DOHH2 (cell line): Measurements from ENCODE around the gene CEBPZ.
"Not testable (repeated sequence)": the region's sequence is repeated elsewhere in the genome, so short reads cannot be mapped to it uniquely, and the experiment has no call there.

Experiments
- H3F3A ChIP-seq: fragments of 200-600 bp; sonication (generic), shearing (Covaris generic); 2 replicates; pipeline ENCODE4 v1.6.0; 2016; ENCODE audit warnings: antibody characterized with exemption, mild to moderate bottlenecking; ENCODE audit not compliant: control insufficient read depth, insufficient read depth
- H3K27ac ChIP-seq: fragments of 200-600 bp; sonication (generic); 2 replicates; pipeline ENCODE4 v1.5.1; 2014; ENCODE audit warnings: low read depth, mild to moderate bottlenecking, low read length, moderate library complexity
- H3K27me3 ChIP-seq: fragments of 200-600 bp; sonication (generic); 2 replicates; pipeline ENCODE4 v1.6.1; 2014; ENCODE audit warnings: mild to moderate bottlenecking, low read length, mixed read lengths; ENCODE audit not compliant: control insufficient read depth
- H3K36me3 ChIP-seq: fragments of 200-600 bp; sonication (generic); 2 replicates; pipeline ENCODE4 v1.6.1; 2014; ENCODE audit warnings: mild to moderate bottlenecking, low read length, moderate library complexity, mixed read lengths; ENCODE audit not compliant: control insufficient read depth
- H3K4me1 ChIP-seq: fragments of 200-600 bp; sonication (generic); 2 replicates; pipeline ENCODE4 v1.6.1; 2014; ENCODE audit warnings: mild to moderate bottlenecking, low read length, mixed read lengths; ENCODE audit not compliant: control insufficient read depth
- H3K4me2 ChIP-seq: fragments of 200-600 bp; sonication (generic); 2 replicates; pipeline ENCODE4 v1.6.0; 2014; ENCODE audit warnings: mild to moderate bottlenecking, low read length, moderate library complexity
- H3K4me3 ChIP-seq: fragments of 200-600 bp; sonication (generic); 2 replicates; pipeline ENCODE4 v1.5.1; 2014; ENCODE audit warnings: mild to moderate bottlenecking, low read length, mixed read lengths
- H3K79me2 ChIP-seq: fragments of 200-600 bp; sonication (generic); 2 replicates; pipeline ENCODE4 v1.6.1; 2014; ENCODE audit warnings: mild to moderate bottlenecking, low read length, mixed read lengths; ENCODE audit not compliant: control insufficient read depth
- H3K9me2 ChIP-seq: fragments of 200-600 bp; sonication (generic); replicated peaks from 2 replicates; pipeline ENCODE4 v1.6.1; 2014; ENCODE audit warnings: mild to moderate bottlenecking, low read length, mixed read lengths; ENCODE audit not compliant: control insufficient read depth
- H3K9me3 ChIP-seq: fragments of 200-600 bp; sonication (generic); 2 replicates; pipeline ENCODE4 v1.6.1; 2014; ENCODE audit warnings: antibody characterized with exemption, low read length, mixed read lengths; ENCODE audit not compliant: control insufficient read depth, insufficient read depth
- H4K20me1 ChIP-seq: fragments of 200-600 bp; sonication (generic); 2 replicates; pipeline ENCODE4 v1.6.0; 2014; ENCODE audit warnings: low read depth, mild to moderate bottlenecking, antibody characterized with exemption, low read length, moderate library complexity; ENCODE audit not compliant: control insufficient read depth, insufficient read depth
- EZH2phosphoT487 ChIP-seq: fragments of 200-600 bp; sonication (generic); IDR thresholded peaks from 2 replicates; pipeline ENCODE4 v1.6.1; 2017; ENCODE audit warnings: borderline replicate concordance, mild to moderate bottlenecking, antibody characterized with exemption, low read length, moderate library complexity, mixed read lengths
- TF ChIP-seq, protein P1 (sequence below): fragments of 200-600 bp; sonication (generic); IDR thresholded peaks from one replicate; pipeline ENCODE4 v1.5.1; 2014; ENCODE audit warnings: antibody characterized with exemption, mild to moderate bottlenecking, low read depth, low read length; ENCODE audit not compliant: poor library complexity, severe bottlenecking

Gene CEBPZ

DNA sequence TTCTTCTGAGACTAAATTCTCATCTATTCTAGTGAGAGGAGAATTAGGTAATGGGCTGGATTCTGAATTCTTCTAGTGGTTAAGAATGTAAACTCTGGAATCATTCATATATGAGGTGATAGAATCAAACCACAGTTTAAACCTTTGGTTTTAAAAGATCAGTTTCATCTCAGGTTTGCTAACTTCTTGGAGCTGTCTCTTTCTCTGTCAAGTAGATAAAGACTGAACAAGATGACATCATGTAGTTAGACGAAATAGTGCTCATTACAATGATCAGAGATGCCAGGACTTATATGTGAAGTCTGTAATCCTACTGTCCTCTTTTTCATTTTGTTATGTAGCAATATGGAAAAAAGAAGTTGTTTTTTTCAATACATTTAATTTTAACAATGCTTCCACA lies 30.2 kb downstream of the CEBPZ start:
- Histone ChIP-seq H4K20me1 (no peaks in the 10 kb centered on the region), H3K9me2 (no peaks in the 10 kb centered on the region), H3K27ac (no peak overlapping the region), H3K27me3 (no peaks in the 10 kb centered on the region), H3K4me3 (no peak overlapping the region), H3K4me2 (no peak overlapping the region), H3K36me3 (peaks cover 81% of the 10 kb centered on the region), H3F3A (peaks cover 33% of the 10 kb centered on the region), H3K4me1 (peaks cover 42% of the 10 kb centered on the region), H3K79me2 (peaks cover 88% of the 10 kb centered on the region), H3K9me3 (no peaks in the 10 kb centered on the region; the same call in 1 of the 2 replicates)
- no peak for TF ChIP-seq EZH2phosphoT487
- TF ChIP-seq, protein P1, sequence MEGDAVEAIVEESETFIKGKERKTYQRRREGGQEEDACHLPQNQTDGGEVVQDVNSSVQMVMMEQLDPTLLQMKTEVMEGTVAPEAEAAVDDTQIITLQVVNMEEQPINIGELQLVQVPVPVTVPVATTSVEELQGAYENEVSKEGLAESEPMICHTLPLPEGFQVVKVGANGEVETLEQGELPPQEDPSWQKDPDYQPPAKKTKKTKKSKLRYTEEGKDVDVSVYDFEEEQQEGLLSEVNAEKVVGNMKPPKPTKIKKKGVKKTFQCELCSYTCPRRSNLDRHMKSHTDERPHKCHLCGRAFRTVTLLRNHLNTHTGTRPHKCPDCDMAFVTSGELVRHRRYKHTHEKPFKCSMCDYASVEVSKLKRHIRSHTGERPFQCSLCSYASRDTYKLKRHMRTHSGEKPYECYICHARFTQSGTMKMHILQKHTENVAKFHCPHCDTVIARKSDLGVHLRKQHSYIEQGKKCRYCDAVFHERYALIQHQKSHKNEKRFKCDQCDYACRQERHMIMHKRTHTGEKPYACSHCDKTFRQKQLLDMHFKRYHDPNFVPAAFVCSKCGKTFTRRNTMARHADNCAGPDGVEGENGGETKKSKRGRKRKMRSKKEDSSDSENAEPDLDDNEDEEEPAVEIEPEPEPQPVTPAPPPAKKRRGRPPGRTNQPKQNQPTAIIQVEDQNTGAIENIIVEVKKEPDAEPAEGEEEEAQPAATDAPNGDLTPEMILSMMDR: no peak

DNA sequence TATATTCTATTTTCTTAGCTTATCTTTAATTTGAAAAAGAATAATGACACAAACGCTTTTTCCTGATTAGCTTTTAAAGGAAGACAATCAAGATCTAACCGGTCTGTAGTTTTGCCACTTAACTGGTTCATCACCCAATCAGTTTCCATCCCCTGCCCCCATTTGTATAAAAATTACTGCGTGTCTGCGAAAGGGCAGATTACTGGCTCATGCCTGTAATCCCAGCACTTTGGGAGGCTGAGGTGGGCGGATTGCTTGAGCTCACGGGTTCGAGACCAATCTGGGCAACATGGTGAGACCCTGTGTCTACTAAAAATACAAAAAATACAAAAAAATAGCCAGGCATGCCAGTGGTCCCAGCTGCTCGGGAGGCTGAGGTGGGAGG lies 32.7 kb downstream of the CEBPZ start:
- TF ChIP-seq, protein P1: no peak
- TF ChIP-seq EZH2phosphoT487: no peak
- Histone ChIP-seq H3K9me3 (no peaks in the 10 kb centered on the region; the same call in 1 of the 2 replicates), H3K4me2 (peak overlapping the region; percentile 71), H3F3A (peaks cover 29% of the 10 kb centered on the region), H3K36me3 (peaks cover 56% of the 10 kb centered on the region), H3K79me2 (peaks cover 63% of the 10 kb centered on the region), H4K20me1 (no peaks in the 10 kb centered on the region), H3K27me3 (no peaks in the 10 kb centered on the region), H3K4me3 (peak overlapping the region; percentile 80), H3K27ac (peak overlapping the region; percentile 88), H3K4me1 (peaks cover 51% of the 10 kb centered on the region), H3K9me2 (no peaks in the 10 kb centered on the region)

DNA sequence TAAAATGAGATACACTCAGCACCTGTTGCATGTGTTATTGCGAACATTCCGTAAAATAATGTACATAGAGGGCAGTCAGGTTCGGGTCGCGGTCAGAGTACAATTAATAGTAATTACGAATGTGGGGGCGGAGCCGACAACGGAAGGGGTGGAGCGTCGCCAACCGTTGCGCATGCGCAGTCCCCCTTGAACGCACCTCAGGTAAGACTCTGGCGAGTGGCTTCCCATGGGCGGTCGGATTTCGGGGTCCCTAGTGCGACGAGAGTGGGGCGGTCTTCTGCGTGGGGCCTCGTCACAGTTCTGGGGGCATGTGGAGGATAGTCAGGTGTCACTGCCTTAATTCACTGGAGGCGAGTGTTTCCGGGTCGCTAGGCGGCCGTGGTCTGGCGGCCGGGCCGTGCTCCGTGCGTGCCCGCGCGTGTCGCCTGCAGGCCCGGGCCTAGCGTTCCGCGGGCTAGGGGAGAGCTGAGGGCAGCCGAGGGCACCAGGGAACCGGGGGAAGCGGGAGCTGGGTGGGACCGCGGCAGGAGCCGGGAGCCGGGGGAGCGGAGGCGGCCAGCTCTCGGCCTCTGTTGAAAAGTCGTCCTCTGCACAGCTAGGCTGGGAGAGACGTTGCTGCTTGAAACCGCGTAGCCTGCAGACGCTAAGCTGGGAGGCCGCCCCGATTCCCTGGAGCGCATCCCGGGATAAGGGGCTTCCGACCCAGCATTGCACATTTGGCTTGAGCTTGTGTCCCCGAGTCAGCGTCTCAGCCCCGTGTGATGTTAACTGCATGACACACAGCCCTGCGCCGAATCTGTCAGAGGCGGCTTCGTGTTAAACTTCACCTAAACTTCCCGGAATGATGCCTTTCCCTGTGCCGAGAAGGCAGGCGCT lies 34.8 kb downstream of the CEBPZ start, which contains the start of gene CEBPZOS:
Gene CEBPZOS, plus strand, starts transcription at position 177 of the 876 bp plus-strand sequence. CDS start 3,209 bp downstream, outside the sequence.
- Histone ChIP-seq H4K20me1 (no peaks in the 10 kb centered on the region), H3K4me1 (peaks cover 46% of the 10 kb centered on the region), H3K27me3 (no peaks in the 10 kb centered on the region), H3F3A (peaks cover 16% of the 10 kb centered on the region), H3K9me3 (no peaks in the 10 kb centered on the region), H3K36me3 (peaks cover 36% of the 10 kb centered on the region), H3K4me3 (peak within 1 kb of the TSS; percentile 80), H3K4me2 (peak within 1 kb of the TSS; percentile 71), H3K9me2 (no peaks in the 10 kb centered on the region), H3K27ac (peak within 1 kb of the TSS; percentile 88), H3K79me2 (peaks cover 51% of the 10 kb centered on the region)
- no peak for TF ChIP-seq EZH2phosphoT487
- TF ChIP-seq, protein P1: no peak

DNA sequence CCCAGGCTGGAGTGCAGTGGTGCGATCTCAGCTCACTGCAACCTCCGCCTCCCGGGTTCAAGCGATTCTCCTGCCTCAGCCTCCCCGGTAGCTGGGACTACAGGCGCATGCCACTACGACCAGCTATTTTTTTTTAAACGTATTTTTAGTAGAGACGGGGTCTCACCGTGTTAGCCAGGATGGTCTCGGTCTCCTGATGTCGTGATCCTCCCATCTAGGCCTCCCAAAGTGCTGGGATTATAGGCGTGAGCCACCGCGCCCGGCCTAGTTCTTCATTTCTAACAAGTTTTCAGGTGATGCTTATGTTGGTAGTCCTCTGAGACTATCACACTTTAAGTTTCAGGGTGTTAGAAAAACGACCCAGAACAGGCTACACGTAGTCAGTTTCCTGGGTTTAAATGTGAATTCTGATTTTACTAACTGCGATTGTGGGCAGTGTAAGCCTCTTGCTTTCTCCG lies 35.5 kb downstream of the CEBPZ start:
- H3K4me1 ChIP-seq: peaks cover 41% of the 10 kb centered on the region
- H3K36me3 ChIP-seq: peaks cover 30% of the 10 kb centered on the region
- peak overlapping the region; percentile 88 for H3K27ac ChIP-seq

More for the DNA sequence above, 35.5 kb downstream of the CEBPZ start:
- H3F3A ChIP-seq, H4K20me1 ChIP-seq, H3K27me3 ChIP-seq, H3K9me3 ChIP-seq, H3K9me2 ChIP-seq: not testable (repeated sequence)
- peak overlapping the region; percentile 71 for H3K4me2 ChIP-seq
- peak overlapping the region; percentile 80 for H3K4me3 ChIP-seq
- peaks cover 46% of the 10 kb centered on the region for H3K79me2 ChIP-seq
